ENCODE data around the gene FAM78B.

Gene FAM78B

GRCh38 chr1:166136222-166136621 is 30.6 kb downstream of the FAM78B start:
- TF ChIP-seq EZH2phosphoT487 (IDR thresholded peaks at IDR 0.05; ENCODE audit: borderline replicate concordance) (no peak), CTCF (conservative IDR thresholded peaks at IDR 0.05; ENCODE audit: low read length) (no peak)
- Histone ChIP-seq H3K27me3 (ENCODE audit: insufficient read depth, low read length, poor library complexity, severe bottlenecking) (no peaks in the 10 kb centered on the region), H2AFZ (ENCODE audit: low read length) (no peak overlapping the region), H3K9ac (ENCODE audit: low read depth, low read length, poor library complexity, severe bottlenecking) (no peak overlapping the region), H3K9me3 (ENCODE audit: insufficient read depth, low read depth, low read length) (0 out of 2 replicates have a peak, but pooled peaks cover 4% of the 10 kb centered on the region), H3K4me2 (ENCODE audit: low read depth, low read length, poor library complexity, severe bottlenecking) (no peak overlapping the region), H4K20me1 (ENCODE audit: insufficient read depth, low read length, poor library complexity, severe bottlenecking) (no peaks in the 10 kb centered on the region), H3F3A (ENCODE audit: low read depth) (no peaks in the 10 kb centered on the region), H3K9me2 (replicated peaks; ENCODE audit: low read depth, low read length) (no peaks in the 10 kb centered on the region), H3K4me3 (ENCODE audit: low read length, poor library complexity, severe bottlenecking) (no peak overlapping the region), H3K36me3 (ENCODE audit: insufficient read depth, low read length) (no peaks in the 10 kb centered on the region), H3K4me1 (ENCODE audit: insufficient read depth, low read length, poor library complexity, severe bottlenecking) (no peaks in the 10 kb centered on the region), H3K79me2 (ENCODE audit: insufficient read depth, low read length) (no peaks in the 10 kb centered on the region)

- Histone ChIP-seq H3K79me2 (ENCODE audit: insufficient read depth, low read length) (no peaks in the 10 kb centered on the region), H3K9ac (ENCODE audit: low read depth, low read length, poor library complexity, severe bottlenecking) (no peak overlapping the region), H3K9me3 (ENCODE audit: insufficient read depth, low read depth, low read length) (0 out of 2 replicates have a peak, but pooled peaks cover 4% of the 10 kb centered on the region), H4K20me1 (ENCODE audit: insufficient read depth, low read length, poor library complexity, severe bottlenecking) (no peaks in the 10 kb centered on the region), H3K27me3 (ENCODE audit: insufficient read depth, low read length, poor library complexity, severe bottlenecking) (no peaks in the 10 kb centered on the region), H3K9me2 (replicated peaks; ENCODE audit: low read depth, low read length) (no peaks in the 10 kb centered on the region), H3K36me3 (ENCODE audit: insufficient read depth, low read length) (no peaks in the 10 kb centered on the region), H3F3A (ENCODE audit: low read depth) (no peaks in the 10 kb centered on the region), H2AFZ (ENCODE audit: low read length) (no peak overlapping the region), H3K4me2 (ENCODE audit: low read depth, low read length, poor library complexity, severe bottlenecking) (no peak overlapping the region), H3K4me1 (ENCODE audit: insufficient read depth, low read length, poor library complexity, severe bottlenecking) (no peaks in the 10 kb centered on the region), H3K4me3 (ENCODE audit: low read length, poor library complexity, severe bottlenecking) (no peak overlapping the region)
- TF ChIP-seq EZH2phosphoT487 (IDR thresholded peaks at IDR 0.05; ENCODE audit: borderline replicate concordance) (no peak), CTCF (conservative IDR thresholded peaks at IDR 0.05; ENCODE audit: low read length) (no peak)
Measured at GRCh38 chr1:166133857-166134256, 32.9 kb downstream of the FAM78B start.

- no peak for TF ChIP-seq EZH2phosphoT487 (IDR thresholded peaks at IDR 0.05; ENCODE audit: borderline replicate concordance)
- TF ChIP-seq CTCF (conservative IDR thresholded peaks at IDR 0.05; ENCODE audit: low read length), result peak; percentile 54
- Histone ChIP-seq H3K79me2 (ENCODE audit: insufficient read depth, low read length) (no peaks in the 10 kb centered on the region), H3K9me3 (ENCODE audit: insufficient read depth, low read depth, low read length) (0 out of 2 replicates have a peak, but pooled peaks cover 4% of the 10 kb centered on the region), H2AFZ (ENCODE audit: low read length) (no peak overlapping the region), H3K4me2 (ENCODE audit: low read depth, low read length, poor library complexity, severe bottlenecking) (no peak overlapping the region), H3F3A (ENCODE audit: low read depth) (no peaks in the 10 kb centered on the region), H3K9me2 (replicated peaks; ENCODE audit: low read depth, low read length) (no peaks in the 10 kb centered on the region), H3K9ac (ENCODE audit: low read depth, low read length, poor library complexity, severe bottlenecking) (no peak overlapping the region), H3K4me3 (ENCODE audit: low read length, poor library complexity, severe bottlenecking) (no peak overlapping the region), H3K27me3 (ENCODE audit: insufficient read depth, low read length, poor library complexity, severe bottlenecking) (no peaks in the 10 kb centered on the region), H3K4me1 (ENCODE audit: insufficient read depth, low read length, poor library complexity, severe bottlenecking) (no peaks in the 10 kb centered on the region), H4K20me1 (ENCODE audit: insufficient read depth, low read length, poor library complexity, severe bottlenecking) (no peaks in the 10 kb centered on the region), H3K36me3 (ENCODE audit: insufficient read depth, low read length) (no peaks in the 10 kb centered on the region)
Measured at GRCh38 chr1:166133276-166133841, 33.4 kb downstream of the FAM78B start.
